OCI-LY3 (cell line): ENCODE data around the gene HK2.
"Not testable (repeated sequence)": the region's sequence is repeated elsewhere in the genome, so short reads cannot be mapped to it uniquely, and the experiment has no call there.

Experiments used
- H2AFZ ChIP-seq: fragments of 200-600, 300-600 bp; shearing (Covaris generic); 2 replicates; pipeline ENCODE4 v1.6.0; 2014; ENCODE audit warnings: antibody characterized with exemption, low read depth, low read length
- H3K27ac ChIP-seq: fragments of 200-600, 300-600 bp; sonication (generic); 2 replicates; pipeline ENCODE4 v1.5.1; 2014; ENCODE audit warnings: mild to moderate bottlenecking, low read length, moderate library complexity, mixed read lengths
- H3K27me3 ChIP-seq: fragments of 200-600, 300-600 bp; sonication (generic); 2 replicates; pipeline ENCODE4 v1.6.1; 2014; ENCODE audit warnings: low read depth, low read length, mixed read lengths
- H3K36me3 ChIP-seq: fragments of 200-600, 300-600 bp; sonication (generic); replicated peaks from 2 replicates; pipeline ENCODE3; 2014; ENCODE audit warnings: low read depth, low read length, mixed read lengths
- H3K4me1 ChIP-seq: fragments of 300-600, 200-600 bp; sonication (generic); 2 replicates; pipeline ENCODE4 v1.6.1; 2014; ENCODE audit warnings: low read length, mixed read lengths
- H3K4me2 ChIP-seq: fragments of 200-600, 300-600 bp; sonication (generic); 2 replicates; pipeline ENCODE4 v1.6.1; 2014; ENCODE audit warnings: low read length, mixed read lengths
- H3K4me3 ChIP-seq: fragments of 300-600, 200-600 bp; sonication (generic); 2 replicates; pipeline ENCODE4 v1.5.1; 2014; ENCODE audit warnings: antibody characterized with exemption, mild to moderate bottlenecking, low read length, moderate library complexity
- H3K79me2 ChIP-seq: fragments of 300-600, 200-600 bp; shearing (Covaris generic); 2 replicates; pipeline ENCODE4 v1.6.1; 2014; ENCODE audit warnings: mild to moderate bottlenecking, low read length, mixed read lengths
- H3K9ac ChIP-seq: fragments of 300-600, 200-600 bp; shearing (Covaris generic); 2 replicates; pipeline ENCODE4 v1.6.0; 2014; ENCODE audit warnings: mild to moderate bottlenecking, low read length, moderate library complexity
- H3K9me3 ChIP-seq: fragments of 200-600, 300-600 bp; shearing (Covaris generic); 2 replicates; pipeline ENCODE4 v1.6.1; 2014; ENCODE audit warnings: low read length, mixed read lengths; ENCODE audit not compliant: insufficient read depth
- H4K20me1 ChIP-seq: fragments of 200-600, 300-600 bp; sonication (generic); 2 replicates; pipeline ENCODE4 v1.6.1; 2016; ENCODE audit warnings: low read length, mixed read lengths; ENCODE audit not compliant: insufficient read depth
- CTCF ChIP-seq: fragments of 200-600, 300-600 bp; sonication (generic); IDR thresholded peaks from 2 replicates; pipeline ENCODE4 v1.5.1; 2014; ENCODE audit warnings: antibody characterized with exemption, low read length, low read depth
- EZH2phosphoT487 ChIP-seq: fragments of 200-600 bp; shearing (Covaris generic); IDR thresholded peaks from 2 replicates; pipeline ENCODE4 v1.6.1; 2018; ENCODE audit warnings: antibody characterized with exemption, mixed run types, low read depth

HK2 gene

GRCh38 chr2:74893332-74893731 lies 59.4 kb downstream of the HK2 start:
- no peak overlapping the region for H3K9ac ChIP-seq
- H3K27me3 ChIP-seq: no peaks in the 10 kb centered on the region
- no peaks in the 10 kb centered on the region for H3K79me2 ChIP-seq
- no peak for TF ChIP-seq CTCF
- TF ChIP-seq EZH2phosphoT487: no peak
- H3K4me2 ChIP-seq: no peak overlapping the region
- no peak overlapping the region for H2AFZ ChIP-seq
- H3K4me1 ChIP-seq: no peaks in the 10 kb centered on the region
- no peaks in the 10 kb centered on the region for H4K20me1 ChIP-seq
- H3K27ac ChIP-seq: no peak overlapping the region
- no peak overlapping the region for H3K4me3 ChIP-seq
- peaks cover 72% of the 10 kb centered on the region for H3K36me3 ChIP-seq
- H3K9me3 ChIP-seq: no peaks in the 10 kb centered on the region

- Histone ChIP-seq H3K79me2 (no peaks in the 10 kb centered on the region), H3K9ac (no peak overlapping the region), H3K4me2 (no peak overlapping the region), H3K9me3 (no peaks in the 10 kb centered on the region), H2AFZ (no peak overlapping the region), H3K36me3 (peaks cover 64% of the 10 kb centered on the region), H3K4me3 (no peak overlapping the region), H3K4me1 (no peaks in the 10 kb centered on the region), H4K20me1 (no peaks in the 10 kb centered on the region), H3K27ac (no peak overlapping the region), H3K27me3 (no peaks in the 10 kb centered on the region)
- TF ChIP-seq EZH2phosphoT487: no peak
- no peak for TF ChIP-seq CTCF
These were observed 60.5 kb downstream of the HK2 start for GRCh38 chr2:74894272-74894981.

- Histone ChIP-seq H3K4me2 (no peak overlapping the region), H2AFZ (no peak overlapping the region), H3K27me3 (no peaks in the 10 kb centered on the region), H3K27ac (no peak overlapping the region), H3K9ac (no peak overlapping the region), H3K9me3 (no peaks in the 10 kb centered on the region), H3K4me1 (no peaks in the 10 kb centered on the region), H3K4me3 (no peak overlapping the region), H3K79me2 (no peaks in the 10 kb centered on the region), H4K20me1 (no peaks in the 10 kb centered on the region), H3K36me3 (peaks cover 58% of the 10 kb centered on the region)
- no peak for TF ChIP-seq CTCF
These were observed 61.1 kb downstream of the HK2 start for GRCh38 chr2:74895001-74895400.

- Histone ChIP-seq H3K27me3 (no peaks in the 10 kb centered on the region), H3K9me3 (no peaks in the 10 kb centered on the region), H3K36me3 (peaks cover 50% of the 10 kb centered on the region), H3K9ac (no peak overlapping the region), H3K4me1 (no peaks in the 10 kb centered on the region), H2AFZ (no peak overlapping the region), H3K4me3 (no peak overlapping the region), H3K79me2 (no peaks in the 10 kb centered on the region), H3K27ac (no peak overlapping the region), H3K4me2 (no peak overlapping the region), H4K20me1 (no peaks in the 10 kb centered on the region)
- TF ChIP-seq EZH2phosphoT487 (no peak), CTCF (no peak)
These were observed 62.3 kb downstream of the HK2 start for GRCh38 chr2:74896232-74896631.

- not testable (repeated sequence) for H3K4me2 ChIP-seq, H3K9ac ChIP-seq, H3K27ac ChIP-seq, H4K20me1 ChIP-seq, H3K9me3 ChIP-seq, H3K4me1 ChIP-seq, H2AFZ ChIP-seq, H3K79me2 ChIP-seq, H3K27me3 ChIP-seq, H3K4me3 ChIP-seq
- H3K36me3 ChIP-seq: peaks cover 23% of the 10 kb centered on the region
These were observed 66.3 kb downstream of the HK2 start for GRCh38 chr2:74900225-74900624.
